HG02840 (cell line): Measurements from ENCODE around the gene YLPM1.

ENCODE experiments used
- ATAC-seq: cut with Tn5 transposase; IDR thresholded peaks from one replicate; pipeline ENCODE4 v1.9.1; 2021; ENCODE audit warnings: mild to moderate bottlenecking, moderate library complexity, moderate number of reproducible peaks; ENCODE audit not compliant: unreplicated experiment, low FRiP score

YLPM1 gene

GRCh38 chr14:74792249-74793039 lies 29.3 kb downstream of the YLPM1 start:
- no peak for ATAC-seq

GRCh38 chr14:74793506-74794155 lies 30.5 kb downstream of the YLPM1 start:
- no peak for ATAC-seq

DNA sequence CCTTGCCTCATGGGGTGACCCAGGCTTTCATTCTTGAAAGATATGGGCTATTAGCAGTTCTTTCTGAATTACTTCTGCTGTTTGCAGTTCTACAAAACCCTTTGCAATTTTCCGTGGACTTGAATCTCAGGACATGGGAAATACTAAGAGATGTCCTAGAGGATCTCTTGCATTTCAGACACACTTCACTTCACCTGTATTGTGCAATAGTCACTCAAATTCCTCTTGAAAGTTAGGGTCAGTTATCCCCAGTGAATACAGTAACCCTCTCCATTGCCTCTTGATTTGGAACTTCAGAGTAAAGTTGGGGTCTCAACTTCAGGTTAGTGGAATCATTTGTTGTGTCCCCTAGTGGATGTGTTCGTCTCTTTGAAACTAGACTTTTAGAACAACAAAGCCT lies 31.8 kb downstream of the YLPM1 start:
- ATAC-seq = no peak

- ATAC-seq = no peak
Measured at GRCh38 chr14:74799765-74800164, 36.6 kb downstream of the YLPM1 start.

- no peak for ATAC-seq
Measured at GRCh38 chr14:74800780-74801179, 37.7 kb downstream of the YLPM1 start.

GRCh38 chr14:74801396-74801795 lies 38.3 kb downstream of the YLPM1 start:
- ATAC-seq = no peak

DNA sequence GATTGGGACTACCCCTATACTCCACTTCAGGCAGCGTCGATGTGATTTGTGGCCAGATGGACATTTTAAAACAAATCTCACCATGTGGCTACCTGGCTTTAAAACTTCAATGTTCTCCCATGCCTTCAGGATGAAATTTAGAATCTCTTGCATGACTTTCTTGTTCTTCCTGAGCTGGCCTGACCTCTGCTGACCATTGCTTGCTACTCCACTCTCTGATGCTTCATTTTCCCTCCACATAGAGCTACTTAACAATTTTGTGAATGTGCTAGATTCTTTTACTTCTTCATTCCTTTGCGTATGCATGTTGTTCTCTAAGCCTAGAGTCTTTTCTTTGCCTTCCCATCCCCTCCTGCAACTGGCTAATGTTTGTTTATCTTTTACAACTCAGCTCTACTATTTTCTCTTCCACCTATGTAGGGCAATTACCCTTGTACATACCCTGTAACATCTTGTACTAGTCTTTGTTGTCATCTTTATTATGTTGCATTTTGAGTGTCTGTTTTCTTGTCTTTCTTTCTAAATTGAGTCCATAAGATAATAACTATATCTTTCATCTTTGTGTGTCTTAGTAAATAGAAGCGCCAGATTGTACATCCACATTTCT lies 41.2 kb downstream of the YLPM1 start:
- ATAC-seq = no peak

- no peak for ATAC-seq
Measured at GRCh38 chr14:74807853-74808545, 44.9 kb downstream of the YLPM1 start.

DNA sequence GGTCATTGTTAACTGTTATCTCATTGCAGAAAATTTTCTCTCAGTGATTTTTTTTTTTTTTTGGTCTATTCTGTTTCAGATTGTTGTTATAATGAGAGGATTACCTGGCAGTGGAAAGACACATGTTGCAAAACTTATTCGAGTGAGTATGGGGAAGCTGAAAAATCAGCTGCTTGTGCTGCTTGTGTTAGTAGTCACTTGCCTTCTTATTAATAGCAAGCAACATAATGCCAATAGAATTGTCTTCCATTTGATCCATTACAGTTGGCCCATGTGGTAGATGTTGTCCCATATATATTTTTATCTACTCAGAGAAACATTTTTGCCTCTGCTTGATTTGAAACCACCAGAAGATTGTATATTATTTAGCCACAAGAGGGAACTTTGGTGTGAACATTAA lies 53.0 kb downstream of the YLPM1 start:
- no peak for ATAC-seq

GRCh38 chr14:74820288-74820687 lies 57.2 kb downstream of the YLPM1 start:
- ATAC-seq = no peak

- no peak for ATAC-seq
Measured at GRCh38 chr14:74821267-74821915, 58.3 kb downstream of the YLPM1 start.

DNA sequence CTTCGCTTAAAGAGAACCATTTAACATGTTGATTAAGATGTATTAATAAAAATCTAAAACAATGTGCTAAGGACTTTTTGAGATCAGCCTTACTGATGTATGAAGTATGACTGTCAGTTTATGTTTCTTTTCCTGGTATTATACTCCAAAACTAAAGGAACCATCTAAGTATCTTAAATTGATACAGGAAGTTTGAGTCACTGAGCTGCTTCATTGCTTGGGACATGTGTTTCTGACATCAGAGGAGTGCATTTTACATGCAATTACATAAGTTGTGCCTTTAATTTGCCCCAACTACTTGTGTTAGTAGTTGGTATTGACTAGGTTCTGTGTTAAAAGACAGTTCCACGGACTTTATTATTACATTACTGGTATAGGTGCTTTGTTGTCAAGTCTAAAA lies 61.9 kb downstream of the YLPM1 start:
- no peak for ATAC-seq

DNA sequence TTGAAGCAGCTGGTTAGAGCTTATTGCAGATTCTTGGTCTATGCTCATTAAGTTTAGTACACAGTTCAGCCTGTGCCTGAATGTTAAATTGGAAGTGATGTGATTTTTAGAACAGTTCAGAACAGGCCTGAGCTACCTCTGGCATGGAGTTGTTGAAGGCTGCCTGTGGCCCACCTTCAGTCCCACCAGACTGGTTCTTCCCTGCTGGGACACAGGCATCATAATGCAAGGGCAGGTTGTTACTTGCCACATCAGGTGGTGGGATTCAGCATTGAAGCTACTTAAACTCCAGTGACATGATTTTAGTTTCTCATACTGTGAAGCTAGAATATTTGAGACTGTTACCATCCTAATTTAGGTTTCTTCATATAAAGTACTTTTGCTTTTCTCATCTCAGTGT lies 63.5 kb downstream of the YLPM1 start:
- no peak for ATAC-seq

DNA sequence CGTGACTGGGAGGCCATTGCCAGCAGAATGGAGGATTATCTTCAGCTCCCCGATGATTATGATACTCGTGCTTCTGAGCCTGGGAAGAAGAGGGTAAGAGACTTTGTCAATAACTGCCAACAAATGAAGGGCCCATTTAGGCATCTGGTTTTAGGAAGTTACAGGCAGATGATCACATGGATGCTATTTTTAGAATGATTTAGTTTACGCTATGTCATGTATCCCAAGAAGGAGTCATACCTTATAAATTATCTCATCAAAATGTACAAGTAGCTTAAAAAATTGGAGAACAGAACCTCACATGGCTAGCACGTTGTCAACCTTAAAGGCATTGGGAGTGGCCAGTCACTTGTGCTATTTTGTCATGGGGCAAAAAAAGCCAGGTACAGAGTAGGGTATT lies 66.1 kb downstream of the YLPM1 start:
- no peak for ATAC-seq

- ATAC-seq = no peak
Measured at GRCh38 chr14:74832849-74833248, 69.7 kb downstream of the YLPM1 start.

DNA sequence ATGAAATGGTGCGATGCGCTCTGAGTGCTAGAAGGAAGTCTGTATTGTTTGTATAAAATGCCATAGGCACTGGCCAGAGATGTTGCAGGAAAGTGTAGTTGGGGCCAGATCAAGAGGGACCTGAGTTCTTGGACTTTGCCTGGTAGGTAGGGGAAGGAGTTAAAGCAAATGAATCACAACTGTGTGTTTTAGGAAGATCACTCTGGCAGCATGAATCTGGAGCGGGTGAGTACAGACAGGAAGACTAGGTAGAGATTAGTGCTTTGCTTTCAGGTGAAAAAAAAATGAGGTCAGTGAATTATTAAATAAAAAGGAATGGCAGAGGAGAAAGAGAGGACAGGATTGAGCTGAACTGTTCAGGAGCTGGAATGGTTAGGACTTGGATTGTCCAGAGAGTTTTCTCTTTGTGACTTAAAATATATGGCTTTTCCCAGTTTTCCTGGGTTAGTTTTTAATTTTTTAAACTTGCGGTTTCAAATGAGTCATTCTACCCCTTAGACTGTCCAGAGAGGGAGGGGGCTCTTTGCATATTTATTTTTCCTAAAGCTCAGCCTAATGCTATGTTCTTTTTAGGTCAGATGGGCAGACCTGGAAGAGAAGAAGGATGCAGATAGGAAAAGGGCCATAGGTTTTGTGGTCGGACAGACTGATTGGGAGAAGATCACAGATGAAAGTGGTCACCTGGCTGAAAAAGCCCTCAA lies 71.7 kb downstream of the YLPM1 start:
- ATAC-seq = no peak

- no peak for ATAC-seq
Measured at GRCh38 chr14:74835645-74836250, 72.6 kb downstream of the YLPM1 start.

DNA sequence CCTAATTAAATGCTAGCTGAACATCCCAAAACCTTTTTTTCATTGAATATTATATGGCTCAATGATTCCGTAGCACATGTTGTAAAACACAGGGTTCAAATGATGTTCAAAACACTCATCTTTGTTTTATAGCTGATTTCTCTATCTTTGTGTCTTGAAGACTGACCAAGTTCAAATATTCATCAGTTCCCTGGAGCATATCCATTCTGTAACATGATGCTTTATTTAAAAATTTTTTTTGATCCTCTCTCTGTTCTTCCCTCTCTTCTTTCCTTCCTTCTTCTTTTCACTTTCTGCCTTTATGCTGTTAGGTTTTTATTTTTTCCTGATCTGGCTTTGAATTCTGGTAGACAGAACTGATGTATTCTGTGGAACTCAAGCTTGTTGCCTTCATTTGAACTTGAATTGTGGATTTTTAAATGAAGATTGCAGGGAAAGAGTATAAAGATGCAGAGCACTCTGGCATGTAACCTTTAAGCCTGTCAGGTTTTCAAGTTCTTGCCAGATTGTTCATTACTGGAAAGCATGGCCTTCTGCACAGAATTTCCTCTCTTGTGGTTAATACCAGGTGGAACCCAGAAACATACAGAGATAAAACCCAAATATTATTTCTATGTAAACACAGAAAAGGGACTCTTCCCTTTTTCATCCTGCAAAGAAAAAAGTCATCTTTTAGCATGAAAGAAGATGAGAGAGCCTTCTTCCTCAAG lies 73.3 kb downstream of the YLPM1 start:
- ATAC-seq = no peak

DNA sequence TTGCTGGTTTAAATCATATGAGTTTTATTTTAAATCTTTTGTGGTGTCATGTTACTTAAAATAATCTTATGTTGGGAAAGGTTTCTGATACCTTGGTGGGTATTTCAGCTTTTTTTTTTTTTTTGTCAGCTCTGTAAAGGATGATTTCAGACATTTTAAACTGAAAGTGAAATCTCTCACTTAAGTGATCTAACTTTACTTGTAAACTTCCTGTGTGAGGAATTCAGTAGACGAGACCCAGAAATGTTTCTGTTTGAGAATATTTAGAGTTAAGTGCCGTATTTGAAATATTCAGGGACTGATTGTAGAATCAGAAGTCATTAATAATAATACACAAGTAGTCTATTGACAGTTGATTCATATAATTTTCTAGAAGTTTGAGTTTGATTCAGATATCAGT lies 75.0 kb downstream of the YLPM1 start:
- ATAC-seq = no peak
